ENCODE results near the gene VPS33A. TPM values are rescaled to one million over a fixed set of nuclear protein-coding genes. Genes with fewer than 3 reads are reported as not detected.

Gene VPS33A
- total RNA-seq, 4 donors from 2014 or later, result 13.0 to 18.6 (median 15.4) TPM

DNA sequence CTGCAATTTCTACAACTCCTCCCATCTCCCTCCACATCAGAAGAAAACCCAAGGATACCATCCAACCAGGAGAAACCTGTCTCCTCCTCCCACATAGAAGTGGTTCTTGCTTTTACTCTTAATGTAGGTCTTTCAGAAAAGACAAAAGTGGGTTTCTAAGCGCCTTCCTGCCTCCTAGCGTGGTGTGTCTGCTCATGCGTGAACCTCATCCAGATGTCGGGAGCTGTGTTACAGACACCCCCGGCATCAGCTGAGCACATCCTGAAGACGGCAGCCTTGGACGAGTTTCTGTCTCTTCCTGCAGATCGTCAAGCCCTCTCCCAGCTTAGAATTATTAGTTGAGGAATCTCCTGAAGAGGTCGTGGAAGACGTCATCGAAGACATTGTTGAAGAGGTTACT, 73.9 kb downstream of the VPS33A start:
- TF ChIP-seq, protein P1, sequence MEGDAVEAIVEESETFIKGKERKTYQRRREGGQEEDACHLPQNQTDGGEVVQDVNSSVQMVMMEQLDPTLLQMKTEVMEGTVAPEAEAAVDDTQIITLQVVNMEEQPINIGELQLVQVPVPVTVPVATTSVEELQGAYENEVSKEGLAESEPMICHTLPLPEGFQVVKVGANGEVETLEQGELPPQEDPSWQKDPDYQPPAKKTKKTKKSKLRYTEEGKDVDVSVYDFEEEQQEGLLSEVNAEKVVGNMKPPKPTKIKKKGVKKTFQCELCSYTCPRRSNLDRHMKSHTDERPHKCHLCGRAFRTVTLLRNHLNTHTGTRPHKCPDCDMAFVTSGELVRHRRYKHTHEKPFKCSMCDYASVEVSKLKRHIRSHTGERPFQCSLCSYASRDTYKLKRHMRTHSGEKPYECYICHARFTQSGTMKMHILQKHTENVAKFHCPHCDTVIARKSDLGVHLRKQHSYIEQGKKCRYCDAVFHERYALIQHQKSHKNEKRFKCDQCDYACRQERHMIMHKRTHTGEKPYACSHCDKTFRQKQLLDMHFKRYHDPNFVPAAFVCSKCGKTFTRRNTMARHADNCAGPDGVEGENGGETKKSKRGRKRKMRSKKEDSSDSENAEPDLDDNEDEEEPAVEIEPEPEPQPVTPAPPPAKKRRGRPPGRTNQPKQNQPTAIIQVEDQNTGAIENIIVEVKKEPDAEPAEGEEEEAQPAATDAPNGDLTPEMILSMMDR (IDR thresholded peaks at IDR 0.05; ENCODE audit: low read depth), result no peak

DNA sequence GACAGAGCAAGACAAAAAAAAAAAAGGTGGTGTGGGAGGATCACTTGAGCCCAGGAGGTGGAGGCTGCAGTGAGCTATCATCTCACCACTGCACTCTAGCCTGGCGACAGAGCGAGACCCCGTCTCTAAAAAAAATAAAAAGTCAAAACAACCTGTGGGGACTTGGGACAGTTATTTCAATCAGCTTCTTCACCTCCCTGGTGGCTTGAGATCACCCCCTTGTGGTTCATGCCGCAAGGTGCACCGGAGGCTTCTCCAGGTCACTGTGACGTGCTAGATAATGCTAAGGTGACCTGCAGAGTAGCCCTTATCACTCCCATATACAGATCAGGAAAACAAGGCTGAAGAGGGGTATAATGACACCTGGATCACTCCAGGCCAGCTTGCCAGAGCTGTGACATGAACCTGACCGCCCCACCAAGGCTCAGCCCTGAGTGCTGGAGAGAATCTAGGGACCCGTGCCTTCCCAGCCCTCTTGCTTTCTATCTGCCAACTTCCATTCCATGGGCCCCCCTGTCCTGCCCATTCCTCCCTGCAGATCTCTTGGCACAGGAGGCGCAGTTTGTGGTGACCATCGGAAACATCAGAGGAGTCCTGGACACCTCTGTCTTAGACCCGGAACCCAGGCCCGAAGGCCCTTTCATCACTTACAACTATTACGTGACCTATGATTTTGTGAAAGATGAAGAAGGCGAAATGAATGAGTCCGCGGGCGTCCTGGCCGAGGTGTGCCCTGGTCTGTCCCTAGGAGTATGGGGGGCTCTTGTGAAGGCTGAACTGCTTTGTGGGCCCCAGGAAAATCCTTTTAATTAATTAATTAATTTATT, 75.2 kb downstream of the VPS33A start:
- TF ChIP-seq, protein P1 (IDR thresholded peaks at IDR 0.05; ENCODE audit: low read depth), result no peak

DNA sequence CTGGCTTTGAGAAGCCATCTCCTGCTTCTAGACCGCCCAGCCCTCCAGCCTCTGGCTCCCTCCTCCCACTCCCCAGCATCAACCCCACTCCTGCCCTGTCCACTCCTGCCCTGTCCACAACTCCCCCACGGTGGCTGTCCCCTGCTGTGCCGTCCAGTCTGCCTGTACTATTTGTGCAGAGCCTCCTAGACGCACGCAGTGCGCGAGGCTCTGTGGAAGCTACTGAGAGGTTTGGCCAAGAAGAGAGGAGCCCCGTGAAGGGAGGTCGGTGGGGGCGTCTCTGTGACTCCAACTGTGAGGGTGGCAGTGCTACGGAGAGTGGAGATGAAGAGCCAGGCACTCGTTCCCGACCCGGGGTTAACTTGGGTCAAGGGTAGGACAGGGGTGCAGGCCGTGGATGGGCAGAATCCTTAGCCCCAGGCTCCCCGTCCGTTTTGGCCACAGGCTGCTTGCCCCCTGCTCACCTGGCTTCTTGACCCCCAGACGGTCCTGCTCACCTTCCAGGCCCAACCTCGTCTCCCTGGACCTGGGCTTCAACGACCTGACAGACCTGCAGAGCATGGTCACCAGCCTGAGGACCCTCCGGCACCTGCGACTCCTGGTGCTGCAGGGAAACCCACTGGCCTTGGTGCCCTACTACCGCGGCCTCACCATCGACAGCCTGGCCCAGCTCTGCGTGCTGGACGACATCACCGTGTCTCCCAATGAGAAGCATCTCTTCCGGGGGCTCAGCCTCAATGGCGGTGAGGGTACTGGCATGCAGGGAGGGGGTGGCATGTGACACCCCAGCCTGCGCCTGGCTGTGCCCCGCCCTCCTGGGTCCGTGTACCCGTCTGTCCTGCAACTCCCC, 76.4 kb downstream of the VPS33A start:
- TF ChIP-seq, protein P1 (IDR thresholded peaks at IDR 0.05; ENCODE audit: low read depth), result no peak

DNA sequence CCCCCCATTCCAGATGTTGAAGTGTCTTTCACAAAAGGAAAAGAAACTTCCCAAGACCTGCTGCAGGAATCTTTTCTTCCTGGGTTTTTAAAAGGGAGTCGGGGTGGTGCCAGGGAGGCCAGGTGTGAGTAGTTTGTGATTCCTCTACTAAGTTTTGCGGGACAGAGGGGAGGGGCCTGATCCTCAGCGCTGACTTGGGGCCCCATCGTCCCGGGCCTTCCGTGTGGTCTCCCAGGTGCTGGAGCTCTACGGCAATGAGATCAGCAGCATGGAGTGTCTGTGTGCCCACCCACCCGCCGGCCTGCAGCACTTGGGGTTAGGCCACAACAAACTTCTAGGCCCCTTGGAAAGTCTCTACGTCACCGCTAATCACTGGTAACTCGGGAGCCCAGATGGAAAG, 78.8 kb downstream of the VPS33A start:
- TF ChIP-seq, protein P1 (IDR thresholded peaks at IDR 0.05; ENCODE audit: low read depth), result no peak

DNA sequence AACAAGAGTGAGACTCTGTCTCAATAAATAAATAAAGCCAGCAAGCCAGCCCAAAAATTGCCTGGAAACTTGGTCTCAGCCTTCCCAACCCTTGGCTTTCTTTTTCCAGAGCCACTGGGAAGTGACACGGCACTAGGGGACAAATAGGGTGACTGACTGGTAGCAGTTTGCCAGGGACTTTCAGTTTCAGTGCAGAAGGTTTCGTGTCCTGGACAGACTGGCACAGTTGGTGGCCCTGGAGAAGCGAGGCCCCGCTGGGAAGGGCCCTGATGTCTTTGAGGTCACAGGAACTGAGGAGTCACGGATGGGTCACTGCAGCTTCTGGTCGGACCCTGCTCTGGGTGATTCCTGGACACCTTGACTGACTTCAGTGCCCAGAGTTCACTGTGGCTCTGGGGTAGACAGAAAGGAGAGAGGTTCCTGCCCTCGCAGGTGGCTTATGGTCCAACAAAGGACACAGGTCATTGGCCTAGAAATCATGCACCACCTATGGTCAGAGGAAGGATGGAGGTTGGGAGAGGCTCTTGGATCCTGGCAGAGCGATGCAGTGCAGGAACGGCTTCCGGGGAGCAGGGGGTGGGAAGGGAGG, 80.7 kb downstream of the VPS33A start:
- TF ChIP-seq, protein P1 (IDR thresholded peaks at IDR 0.05; ENCODE audit: low read depth), result no peak

DNA sequence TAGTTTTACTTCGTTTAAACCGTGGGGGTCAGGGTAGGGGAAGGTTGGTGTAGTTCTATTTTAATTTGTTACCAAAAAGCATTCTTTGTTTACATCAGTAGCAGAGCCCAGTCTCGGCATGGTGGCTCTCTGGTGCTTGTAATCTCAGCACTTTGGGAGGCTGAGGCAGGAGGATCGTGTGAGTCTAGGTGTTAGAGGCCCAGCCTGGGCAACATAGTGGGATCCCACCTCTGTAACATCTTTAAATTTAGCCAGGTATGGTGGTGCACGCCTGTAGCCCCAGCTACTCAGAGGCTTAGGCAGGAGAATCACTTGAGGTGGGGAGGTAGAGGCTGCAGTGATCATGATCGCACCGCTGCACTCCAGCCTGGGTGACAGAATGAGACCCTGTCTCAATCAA, 81.2 kb downstream of the VPS33A start:
- TF ChIP-seq, protein P1 (IDR thresholded peaks at IDR 0.05; ENCODE audit: low read depth), result no peak

DNA sequence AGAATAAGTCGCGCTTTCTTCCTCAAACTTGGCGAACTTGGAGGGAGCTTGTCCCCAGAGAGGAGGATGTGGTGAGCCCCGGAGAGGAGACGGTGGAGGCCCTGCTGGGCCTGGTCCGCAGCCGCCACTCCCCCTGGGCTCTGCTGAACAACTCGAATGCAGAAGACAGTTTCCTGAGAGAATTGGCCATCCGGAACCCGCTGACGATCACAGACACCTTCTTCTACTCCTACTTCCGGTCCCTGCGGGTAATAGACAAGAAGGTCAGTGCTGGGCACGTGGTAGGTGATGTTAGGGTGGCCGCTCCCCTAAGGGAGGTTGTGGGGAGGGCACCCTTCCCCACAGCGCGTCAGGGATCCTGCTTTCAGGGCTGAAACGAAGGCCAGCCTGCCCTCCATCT, 81.8 kb downstream of the VPS33A start:
- TF ChIP-seq, protein P1 (IDR thresholded peaks at IDR 0.05; ENCODE audit: low read depth), result no peak
